Activated CD4-positive, alpha-beta T cell treated with anti-CD3 and anti-CD28 coated beads, Interleukin-2, Interleukin-4, amounts not matched to agents 100 ng/mL and 50 ng/mL, durations not matched to agents 16 hours and 8 hours (primary cell): ENCODE measurements around the gene ZNF688.
A peak's percentile ranks its signal among the peaks of the same experiment; 100 is the strongest.
"Not testable (repeated sequence)": the region's sequence is repeated elsewhere in the genome, so short reads cannot be mapped to it uniquely, and the experiment has no call there.

Experiments
- DNase-seq: peaks from one replicate; pipeline ENCODE4 v3.0.0-alpha.2; 2020; ENCODE audit warnings: low spot score

The ZNF688 gene

GRCh38 chr16:30571445-30572322 lies at the start of gene ZNF688:
TSS of gene ZNF688 (minus strand) at chr16:30571714. CDS start at chr16:30571629, 85 bp downstream.
- DNase-seq: peak; percentile 96

GRCh38 chr16:30620169-30620568 lies 48.7 kb upstream of the ZNF688 start:
- DNase-seq: no peak

- no peak for DNase-seq
Measured at GRCh38 chr16:30619638-30620037, 48.1 kb upstream of the ZNF688 start.

- DNase-seq: no peak
Measured at GRCh38 chr16:30619202-30619601, 47.7 kb upstream of the ZNF688 start.

GRCh38 chr16:30615358-30616091 lies 44.0 kb upstream of the ZNF688 start:
- DNase-seq: peak; percentile 80

- peak; percentile 98 for DNase-seq
Measured at GRCh38 chr16:30609926-30610839, 38.7 kb upstream of the ZNF688 start, which contains the start of gene ZNF689. TSS of gene ZNF689 (minus strand) at chr16:30610389. CDS start at chr16:30610041, 348 bp downstream.

- DNase-seq: peak; percentile 44
Measured at GRCh38 chr16:30609002-30609925, 37.8 kb upstream of the ZNF688 start.

GRCh38 chr16:30606004-30606403 lies 34.5 kb upstream of the ZNF688 start:
- DNase-seq: no peak

GRCh38 chr16:30605158-30605557 lies 33.6 kb upstream of the ZNF688 start:
- no peak for DNase-seq

GRCh38 chr16:30604316-30604947 lies 32.9 kb upstream of the ZNF688 start:
- no peak for DNase-seq

- DNase-seq: no peak
Measured at GRCh38 chr16:30603945-30604315, 32.4 kb upstream of the ZNF688 start.

GRCh38 chr16:30602616-30603277 lies 31.2 kb upstream of the ZNF688 start:
- DNase-seq: no peak

- DNase-seq: no peak
Measured at GRCh38 chr16:30601966-30602365, 30.5 kb upstream of the ZNF688 start.

- no peak for DNase-seq
Measured at GRCh38 chr16:30600929-30601328, 29.4 kb upstream of the ZNF688 start.

GRCh38 chr16:30600215-30600614 lies 28.7 kb upstream of the ZNF688 start:
- DNase-seq: no peak

GRCh38 chr16:30592871-30593270 lies 21.4 kb upstream of the ZNF688 start:
- DNase-seq: no peak

GRCh38 chr16:30590869-30591268 lies 19.4 kb upstream of the ZNF688 start:
- not testable (repeated sequence) for DNase-seq

GRCh38 chr16:30589582-30589981 lies 18.1 kb upstream of the ZNF688 start:
- not testable (repeated sequence) for DNase-seq

- DNase-seq: no peak
Measured at GRCh38 chr16:30588651-30589050, 17.1 kb upstream of the ZNF688 start.
